Measurements from ENCODE around the gene SLC25A13.

DNA sequence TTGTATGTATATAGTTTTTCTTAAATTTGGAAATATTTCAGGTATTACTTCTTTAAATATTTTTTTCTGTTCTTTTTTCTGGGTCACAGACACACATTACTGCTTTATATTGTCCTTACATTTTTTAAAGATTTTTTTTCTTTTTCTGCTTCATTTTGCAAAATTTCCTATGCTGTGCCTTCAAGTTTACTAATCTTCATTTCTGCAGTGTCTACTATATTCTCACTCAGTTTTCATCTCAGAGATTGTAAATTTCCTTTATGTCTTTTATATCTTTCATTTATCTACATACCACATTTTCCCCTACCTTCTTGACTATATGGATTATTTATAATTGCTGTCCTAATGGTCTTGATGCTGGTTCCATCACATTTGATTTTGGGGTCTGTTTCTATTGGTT, 210.5 kb downstream of the SLC25A13 start:
- no peak for TF ChIP-seq POLR2A (IDR thresholded peaks at IDR 0.05)
- TF ChIP-seq, protein P1, sequence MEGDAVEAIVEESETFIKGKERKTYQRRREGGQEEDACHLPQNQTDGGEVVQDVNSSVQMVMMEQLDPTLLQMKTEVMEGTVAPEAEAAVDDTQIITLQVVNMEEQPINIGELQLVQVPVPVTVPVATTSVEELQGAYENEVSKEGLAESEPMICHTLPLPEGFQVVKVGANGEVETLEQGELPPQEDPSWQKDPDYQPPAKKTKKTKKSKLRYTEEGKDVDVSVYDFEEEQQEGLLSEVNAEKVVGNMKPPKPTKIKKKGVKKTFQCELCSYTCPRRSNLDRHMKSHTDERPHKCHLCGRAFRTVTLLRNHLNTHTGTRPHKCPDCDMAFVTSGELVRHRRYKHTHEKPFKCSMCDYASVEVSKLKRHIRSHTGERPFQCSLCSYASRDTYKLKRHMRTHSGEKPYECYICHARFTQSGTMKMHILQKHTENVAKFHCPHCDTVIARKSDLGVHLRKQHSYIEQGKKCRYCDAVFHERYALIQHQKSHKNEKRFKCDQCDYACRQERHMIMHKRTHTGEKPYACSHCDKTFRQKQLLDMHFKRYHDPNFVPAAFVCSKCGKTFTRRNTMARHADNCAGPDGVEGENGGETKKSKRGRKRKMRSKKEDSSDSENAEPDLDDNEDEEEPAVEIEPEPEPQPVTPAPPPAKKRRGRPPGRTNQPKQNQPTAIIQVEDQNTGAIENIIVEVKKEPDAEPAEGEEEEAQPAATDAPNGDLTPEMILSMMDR (IDR thresholded peaks at IDR 0.05): no peak

All from uterus (tissue), 2 donors.